GM12864 (cell line): ENCODE results near the gene OR2AP1.

ENCODE experiments used
- DNase-seq: peaks from one replicate; pipeline ENCODE4 v3.0.0-alpha.2; 2011; ENCODE audit warnings: low read depth
- H3K4me3 ChIP-seq: 2 replicates; pipeline ENCODE4 v1.5.1; 2011; ENCODE audit warnings: mild to moderate bottlenecking, low read depth, low read length, control low read depth
- TF ChIP-seq, protein P1 (sequence below): IDR thresholded peaks from 2 replicates; pipeline ENCODE4 v1.5.1; 2011; ENCODE audit warnings: low read depth, mild to moderate bottlenecking, moderate library complexity, low read length, control low read depth, inconsistent platforms; ENCODE audit errors: missing control alignments

The OR2AP1 gene

DNA sequence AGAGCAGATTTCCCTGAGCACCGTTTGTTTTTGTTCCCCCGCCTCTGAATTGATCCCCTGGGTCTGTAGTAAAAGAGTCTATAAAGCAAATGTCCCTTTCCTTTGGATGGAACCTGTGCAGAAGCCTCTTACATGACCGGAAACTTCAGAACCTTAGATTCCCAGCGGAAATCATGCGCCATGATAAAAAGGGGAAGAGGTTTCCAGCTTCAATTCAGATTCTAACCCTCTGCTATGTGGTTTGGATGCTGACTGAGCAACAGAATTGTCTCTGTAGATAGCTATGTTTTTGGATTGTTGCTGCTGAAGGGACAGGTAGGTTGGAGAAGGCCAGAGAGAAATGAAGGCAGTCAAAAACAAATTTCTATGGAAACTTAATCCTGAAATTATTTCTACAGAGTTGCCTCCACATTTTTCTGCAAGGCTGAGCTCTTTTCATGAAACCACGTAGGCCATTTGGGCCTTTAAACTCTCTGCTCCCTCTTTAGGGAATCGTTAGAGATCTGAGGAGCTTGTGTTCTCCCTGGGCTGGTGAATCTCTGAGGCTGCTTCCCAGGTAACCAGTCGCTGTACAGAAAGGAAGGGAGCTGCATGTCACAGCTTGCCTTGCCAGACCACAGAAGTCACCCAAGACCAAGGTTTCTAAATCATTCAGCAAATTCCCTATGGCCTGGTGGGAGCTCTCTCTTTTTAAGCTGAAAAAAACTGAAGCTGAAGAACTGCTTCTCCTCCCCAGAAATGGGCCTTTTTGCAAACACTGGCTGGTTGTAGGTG is 35.7 kb downstream of the OR2AP1 start:
- no peak overlapping the region for H3K4me3 ChIP-seq
- TF ChIP-seq, protein P1, sequence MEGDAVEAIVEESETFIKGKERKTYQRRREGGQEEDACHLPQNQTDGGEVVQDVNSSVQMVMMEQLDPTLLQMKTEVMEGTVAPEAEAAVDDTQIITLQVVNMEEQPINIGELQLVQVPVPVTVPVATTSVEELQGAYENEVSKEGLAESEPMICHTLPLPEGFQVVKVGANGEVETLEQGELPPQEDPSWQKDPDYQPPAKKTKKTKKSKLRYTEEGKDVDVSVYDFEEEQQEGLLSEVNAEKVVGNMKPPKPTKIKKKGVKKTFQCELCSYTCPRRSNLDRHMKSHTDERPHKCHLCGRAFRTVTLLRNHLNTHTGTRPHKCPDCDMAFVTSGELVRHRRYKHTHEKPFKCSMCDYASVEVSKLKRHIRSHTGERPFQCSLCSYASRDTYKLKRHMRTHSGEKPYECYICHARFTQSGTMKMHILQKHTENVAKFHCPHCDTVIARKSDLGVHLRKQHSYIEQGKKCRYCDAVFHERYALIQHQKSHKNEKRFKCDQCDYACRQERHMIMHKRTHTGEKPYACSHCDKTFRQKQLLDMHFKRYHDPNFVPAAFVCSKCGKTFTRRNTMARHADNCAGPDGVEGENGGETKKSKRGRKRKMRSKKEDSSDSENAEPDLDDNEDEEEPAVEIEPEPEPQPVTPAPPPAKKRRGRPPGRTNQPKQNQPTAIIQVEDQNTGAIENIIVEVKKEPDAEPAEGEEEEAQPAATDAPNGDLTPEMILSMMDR = no peak

DNA sequence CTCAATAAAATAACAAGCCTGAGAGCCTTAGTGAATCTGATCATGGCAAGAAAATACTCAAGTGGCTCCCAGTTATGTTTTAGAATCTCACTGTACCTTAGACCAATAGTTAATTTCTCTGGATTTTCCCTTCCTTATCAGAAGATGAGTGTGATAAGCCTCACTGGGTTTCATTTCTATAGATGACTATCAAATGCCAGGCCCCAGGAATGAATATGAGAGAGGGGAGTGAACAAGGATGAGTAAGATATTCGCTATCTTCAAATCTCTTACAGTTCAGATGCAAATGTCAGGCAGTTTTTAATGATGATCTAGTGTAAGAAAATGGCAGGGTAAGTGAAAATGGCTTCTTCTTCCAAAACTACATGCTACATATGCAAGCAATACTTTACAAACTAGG is 38.3 kb downstream of the OR2AP1 start:
- H3K4me3 ChIP-seq = no peak overlapping the region
- no peak for DNase-seq
- TF ChIP-seq, protein P1 = no peak

More for the DNA sequence above, 35.7 kb downstream of the OR2AP1 start:
- no peak for DNase-seq

DNA sequence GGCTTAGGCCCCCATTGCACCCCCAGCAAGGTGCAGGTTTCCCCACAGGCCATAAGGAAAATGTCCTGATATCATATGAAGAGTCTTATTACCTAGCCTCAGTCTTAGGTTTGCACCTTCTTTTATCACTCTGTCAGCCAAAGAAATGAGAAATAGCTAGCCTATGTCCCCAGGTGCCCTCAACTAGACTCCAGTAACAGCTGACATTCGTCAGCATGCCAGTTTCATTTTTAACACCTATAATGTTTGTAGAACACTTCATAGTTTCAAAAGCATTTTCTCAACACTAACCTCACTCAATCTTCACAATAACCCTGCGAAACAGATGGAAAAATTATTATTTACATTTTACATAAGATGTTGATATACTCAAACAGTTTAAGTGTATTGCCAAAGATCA is 40.4 kb downstream of the OR2AP1 start:
- TF ChIP-seq, protein P1 = no peak
- no peak overlapping the region for H3K4me3 ChIP-seq
- no peak for DNase-seq

DNA sequence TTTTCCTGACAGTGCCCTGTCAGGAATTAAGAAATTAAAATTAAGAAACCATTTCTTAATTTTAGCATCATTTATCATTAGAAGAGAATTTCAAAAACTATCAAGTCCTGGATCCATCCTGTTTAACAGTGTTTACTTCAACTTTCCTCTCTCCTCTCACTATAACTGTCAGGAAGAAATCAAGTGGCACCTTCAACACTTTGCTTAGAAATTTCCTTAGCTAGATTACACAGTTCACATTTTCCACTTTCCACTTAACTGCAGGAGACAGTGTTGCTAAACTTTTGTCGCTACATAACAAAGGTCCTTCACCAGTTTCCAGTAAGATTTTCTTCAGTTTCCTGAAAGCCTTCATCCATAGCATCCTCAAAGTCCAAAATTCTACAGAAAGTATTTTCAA is 42.5 kb downstream of the OR2AP1 start:
- no peak for DNase-seq
- H3K4me3 ChIP-seq = no peak overlapping the region
- TF ChIP-seq, protein P1 = no peak

DNA sequence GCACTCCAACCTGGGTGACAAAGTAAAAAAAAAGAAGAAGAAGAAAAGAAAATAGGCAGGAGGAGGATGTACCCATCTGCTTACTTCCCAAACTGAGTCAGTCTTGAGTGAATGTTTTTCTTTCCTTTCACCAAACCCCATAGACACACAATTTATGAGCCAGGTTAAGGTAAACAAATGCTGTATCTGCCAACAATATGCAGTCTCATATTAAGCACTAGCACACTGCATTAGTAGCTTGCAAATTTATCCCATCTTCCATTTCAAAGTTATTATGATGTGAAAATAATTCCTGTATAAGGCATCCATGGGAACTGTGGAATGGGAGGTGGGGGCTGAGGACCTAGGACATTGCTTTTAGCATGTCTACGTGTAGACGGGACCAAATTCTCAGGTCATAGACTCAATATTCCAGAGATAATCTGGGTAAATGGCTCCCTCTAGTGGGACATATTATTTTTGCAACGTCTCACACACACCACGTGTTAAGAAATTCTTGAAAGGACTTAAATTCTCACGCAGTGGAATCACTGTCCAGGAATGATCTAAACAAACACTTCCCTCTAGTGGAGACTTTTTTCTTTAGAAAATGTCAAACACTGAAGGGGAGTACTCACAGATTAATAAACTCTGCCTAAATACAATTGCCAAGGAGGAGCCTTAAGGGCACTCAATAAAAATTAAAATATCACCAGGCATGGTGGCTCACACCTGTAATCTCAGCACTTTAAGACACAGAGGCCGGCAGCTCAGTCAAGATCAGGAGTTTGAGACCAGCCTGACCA is 47.3 kb downstream of the OR2AP1 start:
- H3K4me3 ChIP-seq = no peak overlapping the region
- DNase-seq = peak; percentile 65
- TF ChIP-seq, protein P1 = peak; percentile 54

DNA sequence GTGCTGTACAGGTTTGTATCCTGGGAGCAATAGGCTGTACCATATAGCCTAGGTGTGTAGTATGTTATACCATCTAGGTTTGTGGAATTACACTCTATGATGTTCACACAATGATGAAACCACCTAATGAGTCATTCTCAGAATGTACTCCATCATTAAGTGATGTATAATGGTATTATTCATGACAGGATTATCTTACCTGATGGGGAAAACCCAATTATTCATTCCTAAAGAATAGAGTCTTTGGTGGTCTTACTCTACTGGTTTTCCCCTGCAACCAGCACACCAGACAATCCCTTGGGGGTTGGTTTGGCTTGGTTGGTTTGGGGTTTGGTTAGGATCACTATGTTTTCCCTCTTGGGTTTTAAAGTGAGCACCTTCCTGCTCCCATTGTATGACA is 51.8 kb downstream of the OR2AP1 start:
- TF ChIP-seq, protein P1 = no peak
- no peak for DNase-seq
- no peak overlapping the region for H3K4me3 ChIP-seq
